GM12892 (cell line): ENCODE results near the gene ACAT2.

Experiments used
- POLR2AphosphoS5 ChIP-seq: IDR thresholded peaks from 2 replicates; pipeline ENCODE4 v1.6.1; 2011; ENCODE audit warnings: low read depth, low read length, control low read depth
- TAF1 ChIP-seq: IDR thresholded peaks from 2 replicates; pipeline ENCODE4 v1.6.1; 2011; ENCODE audit warnings: low read depth, mild to moderate bottlenecking, control low read depth, low read length, borderline replicate concordance

DNA sequence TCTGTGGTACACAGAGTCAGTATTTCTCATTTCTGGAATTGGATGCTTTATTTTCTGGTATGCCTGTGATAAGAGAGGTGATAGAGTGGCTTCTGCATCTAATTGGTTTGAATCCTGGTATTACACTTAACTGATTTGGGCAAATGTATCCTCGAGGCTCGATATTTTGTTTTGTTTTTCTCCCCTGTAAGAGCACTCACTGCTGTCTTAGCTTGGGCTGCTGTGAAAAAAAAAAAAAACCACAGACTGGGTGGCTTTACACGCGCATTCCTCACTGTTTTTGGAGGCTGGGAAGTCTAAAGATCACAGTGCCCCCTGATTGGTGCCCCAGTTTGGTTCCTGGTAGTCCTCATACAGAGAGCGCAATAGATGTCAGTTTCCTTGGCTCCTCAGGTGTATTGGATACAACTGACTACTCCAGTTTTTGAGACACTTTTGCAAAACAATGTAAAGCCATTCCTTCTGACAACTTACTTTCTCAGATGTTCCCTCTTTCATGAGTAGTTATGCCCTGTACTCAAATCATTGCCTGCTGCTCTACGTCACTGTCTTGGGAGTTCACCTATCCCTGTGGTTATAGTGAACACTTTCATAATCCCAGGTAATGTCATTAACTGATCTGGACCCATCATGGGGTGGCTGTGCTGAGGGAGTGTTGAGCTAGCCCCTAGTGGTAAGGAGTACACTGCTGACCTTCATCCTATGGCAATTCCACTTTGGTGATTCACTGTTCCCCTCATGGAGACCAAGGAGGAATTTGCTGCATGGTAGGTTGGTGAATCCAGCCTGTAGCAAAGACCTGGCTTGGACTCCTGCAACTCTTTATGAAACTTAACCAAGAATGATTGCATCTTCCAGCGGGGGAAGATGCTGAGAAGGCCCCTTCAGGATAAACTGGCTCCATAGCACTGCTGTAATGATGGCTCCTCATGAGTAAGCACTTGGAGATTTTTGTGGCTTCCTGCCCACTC lies 3.5 kb upstream of the ACAT2 start:
- TF ChIP-seq POLR2AphosphoS5 (peak; percentile 45; the same call in 1 of the 2 replicates), TAF1 (no peak)
